GM12801 (cell line): ENCODE measurements around the gene AP3D1.

Experiments
- TF ChIP-seq, protein P1 (sequence below): IDR thresholded peaks from one replicate; pipeline ENCODE4 v1.5.1; 2011; ENCODE audit warnings: control low read depth; ENCODE audit not compliant: insufficient read length; ENCODE audit errors: extremely low read depth

Gene AP3D1

DNA sequence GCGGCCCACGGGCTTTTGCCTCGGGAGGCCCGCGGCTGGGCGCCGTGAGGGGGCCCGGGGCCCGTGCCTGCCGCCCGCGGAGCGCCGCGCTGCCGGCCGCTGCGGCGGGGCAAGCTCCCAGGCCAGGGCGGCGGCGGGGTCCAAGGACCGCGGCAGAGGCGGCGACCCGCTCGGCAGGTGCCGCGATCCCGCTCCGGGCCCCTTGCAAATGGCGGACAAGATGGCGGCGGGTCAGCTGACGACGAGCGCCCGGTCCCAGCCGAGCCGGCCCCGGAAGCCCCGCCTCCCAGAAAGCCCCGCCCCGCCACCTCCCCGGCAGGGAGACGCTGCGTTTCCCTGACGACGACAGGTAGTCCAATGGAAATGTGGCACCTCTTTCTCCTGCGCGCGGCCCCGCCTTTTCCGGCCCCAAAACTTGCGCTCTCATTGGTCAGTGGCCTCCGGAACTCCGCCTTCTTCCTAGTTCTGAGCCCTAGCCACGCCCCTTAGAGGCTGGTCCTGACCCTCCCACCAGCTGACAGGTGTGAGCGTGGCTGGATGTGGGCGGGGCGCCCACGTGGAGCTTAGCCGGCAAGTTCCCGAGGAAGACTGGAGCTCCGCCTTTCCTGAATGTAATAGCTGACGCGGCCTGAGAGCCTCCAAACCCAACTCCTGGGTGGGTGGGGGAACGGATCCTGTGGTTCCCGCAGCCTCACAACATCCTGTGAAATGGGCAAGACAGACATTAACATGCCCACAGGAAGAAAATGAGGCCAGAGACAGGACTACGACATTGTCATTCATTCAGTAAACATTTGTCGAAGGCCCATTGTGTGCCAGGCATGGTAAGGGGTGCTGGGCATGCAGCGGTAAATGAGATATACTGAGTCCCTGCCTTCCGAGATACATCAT, at the start of gene AP3D1:
TSS of gene AP3D1 (minus strand) at position 228 of the 891 bp plus-strand sequence. CDS start 232 bp downstream, outside the sequence.
- TF ChIP-seq, protein P1, sequence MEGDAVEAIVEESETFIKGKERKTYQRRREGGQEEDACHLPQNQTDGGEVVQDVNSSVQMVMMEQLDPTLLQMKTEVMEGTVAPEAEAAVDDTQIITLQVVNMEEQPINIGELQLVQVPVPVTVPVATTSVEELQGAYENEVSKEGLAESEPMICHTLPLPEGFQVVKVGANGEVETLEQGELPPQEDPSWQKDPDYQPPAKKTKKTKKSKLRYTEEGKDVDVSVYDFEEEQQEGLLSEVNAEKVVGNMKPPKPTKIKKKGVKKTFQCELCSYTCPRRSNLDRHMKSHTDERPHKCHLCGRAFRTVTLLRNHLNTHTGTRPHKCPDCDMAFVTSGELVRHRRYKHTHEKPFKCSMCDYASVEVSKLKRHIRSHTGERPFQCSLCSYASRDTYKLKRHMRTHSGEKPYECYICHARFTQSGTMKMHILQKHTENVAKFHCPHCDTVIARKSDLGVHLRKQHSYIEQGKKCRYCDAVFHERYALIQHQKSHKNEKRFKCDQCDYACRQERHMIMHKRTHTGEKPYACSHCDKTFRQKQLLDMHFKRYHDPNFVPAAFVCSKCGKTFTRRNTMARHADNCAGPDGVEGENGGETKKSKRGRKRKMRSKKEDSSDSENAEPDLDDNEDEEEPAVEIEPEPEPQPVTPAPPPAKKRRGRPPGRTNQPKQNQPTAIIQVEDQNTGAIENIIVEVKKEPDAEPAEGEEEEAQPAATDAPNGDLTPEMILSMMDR = no peak

DNA sequence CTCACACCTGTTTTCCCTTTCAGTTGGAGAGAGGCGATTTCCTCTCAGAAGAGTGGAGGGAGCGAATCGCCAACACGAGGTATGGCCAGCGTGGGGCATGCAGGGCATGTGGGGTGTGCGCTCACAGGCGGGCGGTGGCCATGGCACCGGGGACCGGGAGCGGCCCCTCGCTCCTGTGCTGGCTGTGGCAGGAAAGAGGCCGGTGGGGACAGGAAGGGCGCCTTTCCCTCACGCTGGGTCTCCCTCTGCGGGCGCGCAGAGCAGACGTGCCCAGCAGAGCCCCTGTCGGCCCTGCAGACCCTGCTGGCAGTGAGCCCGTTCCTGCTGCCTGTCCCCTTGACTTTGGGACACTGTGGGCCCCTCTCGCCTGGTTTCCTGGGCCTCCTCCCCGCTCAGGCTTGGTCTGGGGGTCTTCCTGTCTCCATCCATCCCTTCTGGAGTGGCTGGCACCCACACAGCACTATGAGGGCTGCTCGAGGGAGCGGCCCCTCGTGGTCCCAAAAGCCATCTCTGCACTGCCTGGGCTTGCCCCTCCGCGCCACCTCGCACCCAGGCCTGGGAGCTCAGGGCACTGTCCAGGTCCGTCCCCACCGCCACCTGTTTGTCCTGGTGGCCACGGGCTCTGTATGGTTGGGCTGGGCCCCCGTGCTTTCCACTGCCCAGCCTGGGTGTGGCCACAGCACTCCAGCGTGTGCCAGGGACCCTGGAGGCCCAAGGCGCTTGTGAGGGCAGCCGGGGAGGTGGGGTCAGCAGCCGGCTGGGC, 48.7 kb upstream of the AP3D1 start:
- TF ChIP-seq, protein P1 = no peak

DNA sequence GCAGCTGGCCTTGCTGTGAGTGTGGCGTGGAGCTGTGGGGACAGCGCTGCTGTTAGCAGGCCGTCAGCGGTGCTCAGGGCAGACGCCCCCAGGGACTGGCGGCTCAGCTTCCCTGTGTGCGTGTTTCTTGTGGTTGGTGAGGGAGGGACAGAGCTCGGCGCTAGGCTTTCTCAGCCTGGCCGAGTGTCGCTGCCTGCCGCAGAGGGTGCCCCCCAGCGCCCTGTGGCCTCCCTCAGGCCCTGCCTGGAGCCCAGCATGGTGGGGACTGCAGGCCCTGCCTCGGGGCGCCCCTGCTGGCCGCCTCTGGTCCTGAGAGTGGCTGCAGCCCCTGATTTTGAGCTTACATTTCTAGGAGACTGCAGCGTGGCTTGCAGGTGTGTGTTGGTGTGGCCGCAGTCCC, 47.8 kb upstream of the AP3D1 start:
- TF ChIP-seq, protein P1 = no peak

DNA sequence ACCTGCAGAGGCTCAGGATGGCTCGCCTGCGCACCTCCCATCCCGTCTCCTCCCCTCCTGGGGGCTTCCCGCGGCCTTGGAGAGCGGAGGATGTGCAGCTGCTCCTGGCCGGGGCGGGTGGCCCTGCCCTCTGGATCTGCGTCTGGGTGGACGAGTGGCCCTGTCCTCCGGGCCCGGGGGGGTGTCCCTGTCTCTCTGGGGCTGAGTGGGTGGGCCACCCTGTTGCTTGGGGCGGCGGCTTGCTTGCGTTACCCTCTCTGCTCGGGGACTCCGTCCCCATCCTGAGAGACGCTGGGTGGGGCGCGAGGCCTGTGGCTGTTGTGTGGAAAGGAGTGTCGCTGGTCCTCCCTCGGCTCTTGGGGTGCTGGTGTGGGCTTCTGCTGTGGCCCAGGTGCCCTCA, 47.0 kb upstream of the AP3D1 start:
- TF ChIP-seq, protein P1 = no peak

DNA sequence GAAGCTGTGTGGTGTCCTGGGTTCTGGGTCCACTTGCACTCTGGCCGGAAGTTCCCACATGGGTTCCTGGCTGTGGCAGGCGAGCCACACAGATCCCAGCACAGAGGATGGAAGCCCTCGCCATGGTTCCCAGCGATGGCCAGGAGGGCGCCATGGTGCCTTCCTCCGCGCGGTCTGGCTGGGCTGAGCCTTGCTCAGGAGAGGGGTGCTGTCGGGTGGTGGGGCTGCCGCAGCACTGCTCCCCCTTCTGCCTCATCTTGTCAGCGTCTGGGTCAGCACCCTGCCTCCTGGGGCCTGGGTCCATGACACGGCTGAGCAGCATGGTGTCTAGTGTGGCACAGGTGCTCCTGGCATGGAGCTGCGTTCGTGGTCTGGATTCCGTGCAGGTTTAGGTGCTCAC, 45.9 kb upstream of the AP3D1 start:
- TF ChIP-seq, protein P1 = no peak

DNA sequence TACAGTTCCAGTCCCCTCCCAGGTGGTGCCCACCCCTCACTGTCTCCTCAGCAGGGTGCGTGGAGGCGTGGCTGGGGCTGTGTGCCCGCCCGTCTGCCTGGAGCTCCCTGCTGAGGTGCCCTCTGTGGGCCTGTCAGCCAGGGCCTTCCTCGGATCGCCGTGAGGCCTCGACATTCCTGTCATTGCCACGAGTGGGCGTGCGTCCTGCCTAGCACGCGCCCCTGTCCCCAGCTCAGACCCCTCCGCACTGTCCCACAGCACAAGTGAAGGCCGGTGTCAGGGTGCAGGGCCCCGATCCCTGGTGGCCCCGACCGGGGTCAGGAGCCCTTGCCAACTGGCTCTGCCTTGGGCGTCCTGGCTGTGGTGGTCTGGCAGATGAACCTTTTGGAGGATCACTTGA, 44.5 kb upstream of the AP3D1 start:
- TF ChIP-seq, protein P1 = no peak

DNA sequence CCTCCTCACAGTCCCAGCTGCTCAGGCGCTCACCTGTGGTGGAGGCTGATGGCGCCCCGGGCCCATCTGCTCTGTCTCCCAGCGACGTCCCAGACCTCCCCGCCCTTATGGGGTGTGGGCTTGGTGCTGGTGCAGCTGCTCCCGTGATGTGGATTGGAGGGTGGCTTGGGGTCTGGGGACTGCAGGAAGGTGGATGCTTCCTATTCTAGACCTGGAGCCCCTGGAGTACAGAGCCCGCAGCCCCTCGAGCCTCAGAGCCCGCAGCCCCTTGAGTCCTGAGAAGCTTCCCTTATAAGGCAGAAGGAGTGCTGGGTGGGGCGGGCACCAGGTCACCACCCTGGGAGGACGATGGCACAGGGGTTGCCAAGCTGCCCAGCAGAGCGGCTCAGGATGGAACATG, 44.0 kb upstream of the AP3D1 start:
- TF ChIP-seq, protein P1 = no peak
